NCI-H146 treated with DMSO at 0.1 percent for 48 hours (cell line): ENCODE data around the gene MED8.
"Not testable (repeated sequence)": the region's sequence is repeated elsewhere in the genome, so short reads cannot be mapped to it uniquely, and the experiment has no call there.

Source experiments
- DNase-seq: peaks from one replicate; lab custom pipeline; 2025; ENCODE audit not compliant: unreplicated experiment; lab: John Stamatoyannopoulos, UW

The MED8 gene

GRCh38 chr1:43421976-43422750, 32.6 kb upstream of the MED8 start:
- no peak for DNase-seq

GRCh38 chr1:43421396-43421795, 31.8 kb upstream of the MED8 start:
- DNase-seq = no peak

- DNase-seq = no peak
Measured at GRCh38 chr1:43420874-43421273, 31.3 kb upstream of the MED8 start.

- DNase-seq = no peak
Measured at GRCh38 chr1:43419627-43420425, 30.2 kb upstream of the MED8 start.

- no peak for DNase-seq
Measured at GRCh38 chr1:43418858-43419257, 29.3 kb upstream of the MED8 start.

- no peak for DNase-seq
Measured at GRCh38 chr1:43415901-43416300, 26.3 kb upstream of the MED8 start.

GRCh38 chr1:43414634-43415223, 25.1 kb upstream of the MED8 start:
- peak; percentile 27 for DNase-seq

GRCh38 chr1:43413426-43413825, 23.8 kb upstream of the MED8 start:
- not testable (repeated sequence) for DNase-seq

GRCh38 chr1:43410571-43410970, 21.0 kb upstream of the MED8 start:
- DNase-seq = no peak

GRCh38 chr1:43405876-43406234, 16.3 kb upstream of the MED8 start:
- no peak for DNase-seq

- no peak for DNase-seq
Measured at GRCh38 chr1:43405219-43405875, 15.7 kb upstream of the MED8 start.

- no peak for DNase-seq
Measured at GRCh38 chr1:43404353-43404752, 14.8 kb upstream of the MED8 start.

- DNase-seq = no peak
Measured at GRCh38 chr1:43402089-43402865, 12.7 kb upstream of the MED8 start.

- DNase-seq = not testable (repeated sequence)
Measured at GRCh38 chr1:43400441-43400840, 10.8 kb upstream of the MED8 start.

GRCh38 chr1:43398227-43398626, 8.6 kb upstream of the MED8 start:
- no peak for DNase-seq

GRCh38 chr1:43396059-43396458, 6.5 kb upstream of the MED8 start:
- no peak for DNase-seq

GRCh38 chr1:43395523-43395922, 5.9 kb upstream of the MED8 start:
- DNase-seq = no peak

- DNase-seq = no peak
Measured at GRCh38 chr1:43392702-43393101, 3.1 kb upstream of the MED8 start.

- no peak for DNase-seq
Measured at GRCh38 chr1:43388613-43389012, 987 bp downstream of the MED8 start.

- DNase-seq = no peak
Measured at GRCh38 chr1:43387976-43388599, 1.5 kb downstream of the MED8 start.
